ENCODE measurements around the gene CNTRL. TPM values are rescaled to one million over a fixed set of nuclear protein-coding genes. Genes with fewer than 3 reads are reported as not detected.

CNTRL gene
- total RNA-seq, 1 experiment from 2014 or later, result 13.4 TPM

DNA sequence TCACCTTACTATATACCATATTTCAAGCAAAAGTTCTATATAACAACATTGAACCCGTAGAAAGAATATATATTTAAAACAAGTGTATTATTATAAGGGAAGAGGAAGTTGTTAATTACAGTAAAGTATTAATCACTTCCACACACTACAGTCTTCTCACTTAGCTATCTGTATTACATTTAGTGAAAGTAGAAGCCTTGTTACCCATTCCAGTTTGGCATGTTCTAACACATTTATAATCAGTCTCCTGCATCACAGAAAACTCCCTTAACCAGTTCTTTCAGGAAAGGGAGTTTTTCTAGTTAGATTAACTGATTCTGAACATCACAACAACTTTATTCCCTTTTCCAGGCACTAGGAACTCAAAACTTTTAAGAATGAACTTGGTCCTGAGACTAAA lies 120.0 kb downstream of the CNTRL start:
- intact Hi-C loops (cut with micrococcal nuclease), result no loop called here
- DNase-seq (ENCODE audit: low read depth, low spot score), result no peak
- no TSS peak for BruUV-seq (replicated peaks)
- CTCF ChIA-PET, result no interaction called here
- Histone ChIP-seq H3K27me3 (ENCODE audit: insufficient read depth, low read length) (no peaks in the 10 kb centered on the region), H3K36me3 (ENCODE audit: control insufficient read depth in 1 of 2, insufficient read depth in 2 of 2, low read length in 2 of 2) (no peaks in the 10 kb centered on the region), H3K79me2 (ENCODE audit: insufficient read depth, low read length) (peaks cover 100% of the 10 kb centered on the region), H3K4me2 (ENCODE audit: low read length) (no peak overlapping the region), H3K9me3 (ENCODE audit: control insufficient read depth in 1 of 2, insufficient read depth in 1 of 2, low read depth in 1 of 2, low read length in 2 of 2) (no peaks in the 10 kb centered on the region), H3K9me2 (ENCODE audit: insufficient read depth) (no peaks in the 10 kb centered on the region), H3K4me1 (ENCODE audit: control insufficient read depth in 1 of 2, insufficient read depth in 2 of 2, low read length in 2 of 2) (peaks cover 2 to 4% of the 10 kb centered on the region in 2 experiments; a peak in 3 of 4 replicates), H3K9ac (ENCODE audit: low read length) (no peak overlapping the region), H3K4me3 (replicated peaks in 1 of 2; ENCODE audit: low read depth in 1 of 2, low read length in 2 of 2) (no peak overlapping the region), H2AFZ (ENCODE audit: low read depth, low read length, poor library complexity, severe bottlenecking) (no peak overlapping the region), H4K20me1 (ENCODE audit: insufficient read depth) (peaks cover 51% of the 10 kb centered on the region; the same call in 1 of the 2 replicates), H3K27ac (ENCODE audit: low read depth, low read length) (no peak overlapping the region)
- ATAC-seq, result no peak
- RAD21 ChIA-PET (ENCODE audit: low non-redundant PET in 1 of 2, low total read pairs in 2 of 2, uncharacterized antibody in 2 of 2, unreplicated experiment in 2 of 2), result no interaction called here
- TF ChIP-seq ATF3 (IDR thresholded peaks at IDR 0.05) (no peak), SIN3A (IDR thresholded peaks at IDR 0.05; ENCODE audit: low read depth) (no peak), EZH2phosphoT487 (IDR thresholded peaks at IDR 0.05; ENCODE audit: borderline replicate concordance) (no peak), ZFX (IDR thresholded peaks at IDR 0.05) (no peak), TCF7L2 (IDR thresholded peaks at IDR 0.05; ENCODE audit: borderline replicate concordance, extremely low read depth, insufficient read depth, insufficient read length) (no peak), YY1 (IDR thresholded peaks at IDR 0.05; ENCODE audit: extremely low read depth, insufficient replicate concordance, low read depth, low read length) (no peak), CBX3 (IDR thresholded peaks at IDR 0.05; ENCODE audit: low read depth) (no peak), EGR1 (IDR thresholded peaks at IDR 0.05; ENCODE audit: low read depth) (no peak), ELF1 (IDR thresholded peaks at IDR 0.05; ENCODE audit: borderline replicate concordance, low read depth) (no peak), EZH2 (IDR thresholded peaks at IDR 0.05) (no peak), ZNF274 (IDR thresholded peaks at IDR 0.05; ENCODE audit: low read depth, low read length) (no peak), SRF (IDR thresholded peaks at IDR 0.05; ENCODE audit: low read depth) (no peak), ZBTB33 (IDR thresholded peaks at IDR 0.05; ENCODE audit: extremely low read depth, insufficient replicate concordance, low read length) (no peak), POLR2A (IDR thresholded peaks at IDR 0.05; ENCODE audit: borderline replicate concordance, extremely low read depth, insufficient read depth, insufficient read length) (no peak), RAD21 (IDR thresholded peaks at IDR 0.05; ENCODE audit: low read depth) (no peak), CEBPB (IDR thresholded peaks at IDR 0.05; ENCODE audit: low read depth) (no peak), JUND (IDR thresholded peaks at IDR 0.05) (no peak), REST (IDR thresholded peaks at IDR 0.05; ENCODE audit: low read depth) (no peak)
- POLR2A ChIA-PET, result no interaction called here
